ENCODE results near the gene MTUS2.

MTUS2 gene

DNA sequence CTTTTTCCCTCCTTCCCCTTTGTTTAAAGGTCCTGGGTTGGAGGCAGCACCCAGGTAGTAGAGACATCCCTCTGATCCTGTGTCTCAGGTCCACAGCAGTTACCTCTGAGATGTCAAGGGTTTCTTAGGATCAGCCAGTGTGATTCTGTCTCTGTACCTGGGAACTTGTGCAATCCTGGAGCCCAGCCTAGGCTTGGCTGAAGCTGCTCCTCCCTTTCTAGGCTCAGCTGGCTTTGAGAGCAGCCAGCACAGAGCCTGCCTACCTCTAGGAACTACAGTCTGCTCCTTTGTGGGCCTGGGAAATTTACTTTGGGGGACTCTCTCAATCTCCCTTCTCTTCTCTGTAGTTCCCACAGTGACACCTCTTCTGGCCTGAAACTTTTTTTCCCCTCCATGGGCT is 171.6 kb downstream of the MTUS2 start:
- H3K4me1 ChIP-seq: no peaks in the 10 kb centered on the region
- no peaks in the 10 kb centered on the region for H3K9me3 ChIP-seq
- H3K36me3 ChIP-seq (replicated peaks): no peaks in the 10 kb centered on the region
- no peak overlapping the region for H3K4me3 ChIP-seq
- DNase-seq (ENCODE audit: low spot score in 2 of 2): no peak
- no peaks in the 10 kb centered on the region for H3K27me3 ChIP-seq (ENCODE audit: low read depth)
- in situ Hi-C loops (cut with MboI; ENCODE audit: low sequenced_read_pairs): no loop called here

DNA sequence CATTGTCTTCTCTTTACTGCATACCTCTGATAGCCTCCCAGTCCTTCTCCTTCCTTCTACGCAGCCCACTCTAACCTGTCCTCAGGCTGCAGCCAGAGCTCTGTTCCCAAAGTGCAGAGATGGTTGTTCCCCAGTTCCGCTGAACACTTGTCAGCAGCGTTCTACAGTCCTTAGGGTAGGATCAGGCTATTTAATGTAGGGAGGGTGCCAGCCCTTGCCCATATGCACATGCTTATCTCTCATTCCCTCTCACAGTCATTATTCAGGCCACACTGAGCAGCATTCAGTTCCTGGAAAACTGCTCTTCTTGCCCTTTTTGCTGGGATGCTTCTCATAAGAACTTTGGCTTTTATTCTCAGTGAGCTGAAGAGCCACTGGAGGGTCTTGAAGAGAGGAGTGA is 180.7 kb downstream of the MTUS2 start:
- Histone ChIP-seq H3K4me1 (no peaks in the 10 kb centered on the region), H3K36me3 (replicated peaks) (no peaks in the 10 kb centered on the region), H3K9me3 (no peaks in the 10 kb centered on the region), H3K4me3 (no peak overlapping the region), H3K27me3 (ENCODE audit: low read depth) (no peaks in the 10 kb centered on the region)
- in situ Hi-C loops (cut with MboI; ENCODE audit: low sequenced_read_pairs): no loop called here
- DNase-seq (ENCODE audit: low spot score in 2 of 2): no peak

DNA sequence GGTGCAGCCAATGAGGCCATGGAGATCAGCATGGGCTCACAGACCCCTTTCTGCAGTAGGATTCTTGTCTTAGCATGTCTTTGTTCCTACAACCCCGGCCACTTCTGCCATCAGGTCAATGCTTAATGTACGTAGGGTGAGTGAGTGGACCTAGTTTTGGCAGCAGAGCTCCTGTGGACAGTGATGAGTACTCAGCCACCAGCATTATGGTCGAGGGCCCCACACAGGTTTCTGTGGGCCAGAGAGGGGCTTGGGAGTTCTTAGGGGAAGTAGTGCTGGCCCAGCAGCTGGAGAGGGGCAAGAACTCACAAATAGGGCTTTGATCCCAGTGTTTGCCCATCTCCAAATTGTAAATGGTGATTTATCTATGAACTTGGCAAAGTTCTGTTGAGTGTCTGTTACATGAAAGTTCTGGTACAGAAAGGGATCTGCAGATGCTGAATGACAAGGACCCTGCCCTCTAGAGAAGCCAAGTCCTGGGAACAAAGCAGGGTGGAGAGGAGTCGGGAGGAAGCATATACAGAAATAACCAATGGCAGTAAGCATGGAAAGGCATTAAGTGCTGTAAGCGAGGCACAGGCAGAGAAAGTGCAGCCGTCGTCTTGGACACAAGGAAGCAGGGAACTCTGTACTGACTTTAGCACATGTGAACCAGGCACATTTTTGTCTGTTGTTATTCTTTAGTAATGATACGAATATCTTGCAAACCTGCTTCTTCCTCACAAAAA is 185.1 kb downstream of the MTUS2 start:
- H3K4me1 ChIP-seq: no peaks in the 10 kb centered on the region
- no peaks in the 10 kb centered on the region for H3K36me3 ChIP-seq (replicated peaks)
- H3K27me3 ChIP-seq (ENCODE audit: low read depth): no peaks in the 10 kb centered on the region
- no peak overlapping the region for H3K4me3 ChIP-seq
- no peaks in the 10 kb centered on the region for H3K9me3 ChIP-seq
- DNase-seq (ENCODE audit: low spot score in 2 of 2): no peak
- in situ Hi-C loops (cut with MboI; ENCODE audit: low sequenced_read_pairs): no loop called here

DNA sequence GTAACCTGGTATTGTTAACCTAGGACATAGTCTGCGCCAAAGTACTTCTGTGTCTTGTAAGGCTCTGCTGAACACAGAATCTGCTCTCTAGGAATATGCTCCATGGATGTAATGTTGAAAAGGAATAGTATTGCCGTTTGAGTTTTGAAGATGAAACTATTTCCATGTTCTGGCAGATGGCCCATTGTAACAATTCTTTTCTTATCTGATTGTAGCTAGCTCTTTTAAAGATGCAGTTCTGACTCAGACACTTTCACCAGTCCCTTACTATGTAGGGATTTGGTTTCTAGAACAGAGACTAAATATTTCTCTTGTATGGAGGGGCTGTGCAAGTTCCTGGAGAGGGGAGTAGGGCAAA is 185.6 kb downstream of the MTUS2 start:
- Histone ChIP-seq H3K27me3 (ENCODE audit: low read depth) (no peaks in the 10 kb centered on the region), H3K4me3 (no peak overlapping the region), H3K4me1 (no peaks in the 10 kb centered on the region), H3K9me3 (no peaks in the 10 kb centered on the region; the same call in 1 of the 2 replicates), H3K36me3 (replicated peaks) (no peaks in the 10 kb centered on the region)
- in situ Hi-C loops (cut with MboI; ENCODE audit: low sequenced_read_pairs): no loop called here
- DNase-seq (ENCODE audit: low spot score in 2 of 2): no peak

DNA sequence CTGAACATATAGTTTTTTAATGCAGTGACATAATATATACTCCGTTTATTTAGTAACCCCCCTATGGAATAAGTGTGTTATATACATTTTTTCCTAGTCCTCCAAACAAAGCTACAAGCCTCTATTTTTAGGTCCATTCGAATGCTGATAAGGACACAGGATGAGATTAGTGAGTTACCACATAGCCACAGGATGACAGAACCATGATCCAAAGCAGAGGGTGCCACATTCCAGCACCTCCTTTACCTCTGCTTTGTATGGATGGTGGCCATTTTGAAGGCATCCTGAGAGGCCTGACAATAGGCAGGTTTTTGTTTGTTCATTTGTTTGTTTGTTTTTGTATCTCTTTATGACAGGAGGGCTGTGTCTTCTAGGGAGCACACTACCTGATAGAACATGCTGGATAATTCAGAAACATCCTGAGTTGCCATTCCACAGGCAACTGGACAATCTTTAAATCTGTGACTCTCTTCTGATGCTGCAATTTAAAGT is 186.3 kb downstream of the MTUS2 start:
- DNase-seq (ENCODE audit: low spot score in 2 of 2): no peak
- no peaks in the 10 kb centered on the region for H3K4me1 ChIP-seq
- in situ Hi-C loops (cut with MboI; ENCODE audit: low sequenced_read_pairs): no loop called here
- no peak overlapping the region for H3K4me3 ChIP-seq
- no peaks in the 10 kb centered on the region; the same call in 1 of the 2 replicates for H3K9me3 ChIP-seq
- no peaks in the 10 kb centered on the region for H3K27me3 ChIP-seq (ENCODE audit: low read depth)
- H3K36me3 ChIP-seq (replicated peaks): no peaks in the 10 kb centered on the region

DNA sequence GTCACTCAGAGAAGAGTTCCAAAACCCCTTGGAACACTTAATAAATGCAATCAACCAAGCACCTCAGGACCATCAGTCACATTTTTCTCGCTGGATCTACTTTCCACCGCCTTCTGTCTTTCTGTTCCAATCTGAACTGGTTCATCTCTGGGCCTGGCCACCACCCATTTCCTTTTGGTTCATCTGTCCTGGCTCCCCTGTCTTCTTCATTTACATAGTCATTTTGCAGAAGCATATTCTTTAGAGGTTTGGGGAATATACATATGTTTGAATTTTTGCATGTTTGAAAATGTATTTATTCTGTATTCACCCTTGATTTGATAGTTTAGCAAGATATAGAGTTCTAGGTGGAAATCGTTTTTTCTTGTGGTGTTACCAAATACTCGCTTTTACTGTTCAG is 188.2 kb downstream of the MTUS2 start:
- DNase-seq (ENCODE audit: low spot score in 2 of 2): no peak
- Histone ChIP-seq H3K4me1 (no peaks in the 10 kb centered on the region), H3K27me3 (ENCODE audit: low read depth) (no peaks in the 10 kb centered on the region), H3K9me3 (no peaks in the 10 kb centered on the region; the same call in 1 of the 2 replicates), H3K36me3 (replicated peaks) (no peaks in the 10 kb centered on the region), H3K4me3 (no peak overlapping the region)
- in situ Hi-C loops (cut with MboI; ENCODE audit: low sequenced_read_pairs): no loop called here

DNA sequence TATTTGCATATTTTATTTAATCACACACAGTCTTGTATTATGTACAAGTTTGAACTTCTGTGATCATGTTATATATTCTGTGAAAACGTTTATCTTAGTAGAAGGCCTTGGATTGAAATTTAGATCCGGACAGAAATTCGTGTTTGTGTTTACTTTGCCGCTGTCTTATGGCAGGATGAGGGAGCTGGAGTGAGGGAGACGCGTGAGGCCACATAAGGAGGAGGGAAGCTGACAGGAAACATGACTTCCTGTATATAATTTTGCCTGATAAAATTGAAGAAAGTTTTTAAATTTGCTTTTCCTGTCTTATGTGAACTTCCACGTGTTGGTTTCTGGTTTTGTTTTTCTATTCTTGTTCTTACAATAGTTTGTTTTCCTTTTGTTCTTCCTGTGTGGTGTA is 200.2 kb downstream of the MTUS2 start:
- H3K9me3 ChIP-seq: no peaks in the 10 kb centered on the region
- no peaks in the 10 kb centered on the region for H3K27me3 ChIP-seq (ENCODE audit: low read depth)
- H3K4me1 ChIP-seq: no peaks in the 10 kb centered on the region
- no peaks in the 10 kb centered on the region for H3K36me3 ChIP-seq (replicated peaks)
- no peak for DNase-seq (ENCODE audit: low spot score in 2 of 2)
- in situ Hi-C loops (cut with MboI; ENCODE audit: low sequenced_read_pairs): no loop called here
- no peak overlapping the region for H3K4me3 ChIP-seq

DNA sequence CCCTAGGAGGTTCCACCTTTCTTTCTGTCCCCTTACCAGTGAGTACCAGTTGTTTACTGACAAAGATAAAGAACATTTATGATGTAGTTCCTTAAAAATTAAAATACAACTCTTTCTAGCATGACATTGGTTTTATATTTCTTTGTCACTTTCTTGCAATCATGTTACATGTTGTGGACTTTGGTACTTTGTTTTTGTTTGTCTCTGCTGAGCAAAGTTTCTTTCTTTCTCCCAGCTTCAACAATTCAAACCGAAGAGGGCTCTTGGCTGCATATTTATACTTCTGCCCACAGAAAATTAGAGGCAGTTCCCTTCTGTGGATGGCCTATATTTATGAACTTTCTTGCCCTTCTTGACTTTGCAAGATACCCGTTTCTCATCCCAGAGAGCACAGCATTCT is 201.2 kb downstream of the MTUS2 start:
- no peaks in the 10 kb centered on the region for H3K36me3 ChIP-seq (replicated peaks)
- no peak overlapping the region for H3K4me3 ChIP-seq
- in situ Hi-C loops (cut with MboI; ENCODE audit: low sequenced_read_pairs): no loop called here
- H3K4me1 ChIP-seq: no peaks in the 10 kb centered on the region
- no peak for DNase-seq (ENCODE audit: low spot score in 2 of 2)
- H3K27me3 ChIP-seq (ENCODE audit: low read depth): no peaks in the 10 kb centered on the region
- H3K9me3 ChIP-seq: no peaks in the 10 kb centered on the region

DNA sequence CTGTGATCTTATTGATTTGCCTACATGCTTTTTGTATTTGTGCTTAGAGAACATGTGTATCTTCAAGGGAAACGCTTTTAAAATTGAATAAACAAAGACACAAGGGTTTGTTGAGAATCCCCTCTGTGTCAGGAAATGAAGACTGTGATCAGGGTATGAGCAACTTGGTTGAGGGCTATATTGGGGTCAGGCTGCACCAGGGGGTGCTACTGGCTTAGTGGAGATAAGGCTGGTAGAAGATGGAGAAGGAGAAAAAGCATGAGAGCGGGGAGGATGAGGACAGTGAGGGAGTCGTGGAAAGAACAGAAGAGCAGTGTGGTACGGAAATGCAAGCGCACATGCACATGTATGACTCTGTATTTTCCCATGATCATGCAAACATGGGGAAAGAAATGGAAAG is 201.6 kb downstream of the MTUS2 start:
- Histone ChIP-seq H3K27me3 (ENCODE audit: low read depth) (no peaks in the 10 kb centered on the region), H3K36me3 (replicated peaks) (no peaks in the 10 kb centered on the region), H3K4me1 (no peaks in the 10 kb centered on the region), H3K4me3 (no peak overlapping the region), H3K9me3 (no peaks in the 10 kb centered on the region)
- in situ Hi-C loops (cut with MboI; ENCODE audit: low sequenced_read_pairs): no loop called here
- DNase-seq (ENCODE audit: low spot score in 2 of 2): no peak

DNA sequence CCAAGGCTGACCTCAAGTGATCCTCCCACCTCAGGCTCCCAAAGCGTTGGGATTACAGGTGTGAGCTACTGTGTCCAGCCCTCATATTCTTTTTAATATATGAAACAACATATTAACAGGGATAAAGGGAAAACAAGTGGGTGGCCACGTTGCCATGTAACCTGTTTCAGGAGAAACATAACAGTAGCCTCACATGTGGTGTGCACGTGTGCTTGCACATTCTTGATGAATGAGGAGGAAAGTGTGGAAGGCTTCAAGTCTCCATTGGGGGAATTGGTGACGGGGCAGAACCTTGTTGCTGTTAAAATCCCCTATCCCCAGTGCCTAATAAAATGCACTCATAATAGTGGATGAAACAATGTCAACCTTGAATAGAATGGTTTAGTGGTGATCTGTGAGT is 202.3 kb downstream of the MTUS2 start:
- H3K27me3 ChIP-seq (ENCODE audit: low read depth): no peaks in the 10 kb centered on the region
- H3K36me3 ChIP-seq (replicated peaks): no peaks in the 10 kb centered on the region
- no peak for DNase-seq (ENCODE audit: low spot score in 2 of 2)
- H3K4me1 ChIP-seq: no peaks in the 10 kb centered on the region
- H3K9me3 ChIP-seq: no peaks in the 10 kb centered on the region
- H3K4me3 ChIP-seq: no peak overlapping the region
- in situ Hi-C loops (cut with MboI; ENCODE audit: low sequenced_read_pairs): no loop called here

DNA sequence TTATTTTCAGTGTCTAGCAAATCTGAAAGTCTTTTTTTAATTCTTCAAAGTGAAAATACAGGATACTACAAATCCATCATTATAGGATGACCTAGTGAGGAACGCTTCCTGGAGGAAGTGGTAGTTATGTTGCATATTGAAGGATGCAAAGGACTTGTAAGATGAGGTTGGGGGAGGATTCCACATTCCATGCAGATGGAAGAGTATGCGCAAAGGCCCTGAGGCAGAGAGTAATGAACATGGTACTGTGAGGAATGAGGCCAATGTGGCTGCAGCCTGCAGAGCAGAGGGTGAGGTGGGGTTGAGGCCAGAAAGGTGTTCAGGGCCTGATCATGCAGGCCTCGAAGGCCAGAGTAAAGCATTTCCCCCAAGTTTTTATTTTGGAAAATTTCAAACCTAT is 202.8 kb downstream of the MTUS2 start:
- Histone ChIP-seq H3K9me3 (no peaks in the 10 kb centered on the region), H3K36me3 (replicated peaks) (no peaks in the 10 kb centered on the region), H3K27me3 (ENCODE audit: low read depth) (no peaks in the 10 kb centered on the region), H3K4me3 (no peak overlapping the region), H3K4me1 (no peaks in the 10 kb centered on the region)
- DNase-seq (ENCODE audit: low spot score in 2 of 2): no peak
- in situ Hi-C loops (cut with MboI; ENCODE audit: low sequenced_read_pairs): no loop called here

DNA sequence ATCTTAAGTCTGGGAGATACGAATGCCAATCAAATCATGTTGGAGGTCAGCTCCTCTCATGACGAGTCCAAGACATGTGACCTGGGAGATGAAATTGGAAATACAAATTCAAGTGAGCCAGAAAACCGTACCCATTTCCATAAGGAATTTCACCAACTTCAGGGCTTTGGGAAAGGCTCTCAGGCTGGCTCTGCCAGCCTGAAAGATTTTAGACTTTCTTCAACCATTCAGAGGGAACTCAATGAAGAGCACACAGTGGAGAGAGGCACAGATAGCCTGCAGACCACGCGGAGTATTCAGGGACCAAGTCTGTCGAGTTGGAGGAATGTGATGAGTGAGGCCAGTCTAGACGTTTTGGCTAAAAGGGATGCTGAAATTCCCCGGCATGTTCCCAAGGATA is 204.6 kb downstream of the MTUS2 start:
- Histone ChIP-seq H3K4me3 (no peak overlapping the region), H3K9me3 (no peaks in the 10 kb centered on the region), H3K4me1 (no peaks in the 10 kb centered on the region), H3K36me3 (replicated peaks) (no peaks in the 10 kb centered on the region), H3K27me3 (ENCODE audit: low read depth) (no peaks in the 10 kb centered on the region)
- in situ Hi-C loops (cut with MboI; ENCODE audit: low sequenced_read_pairs): no loop called here
- DNase-seq (ENCODE audit: low spot score in 2 of 2): no peak

DNA sequence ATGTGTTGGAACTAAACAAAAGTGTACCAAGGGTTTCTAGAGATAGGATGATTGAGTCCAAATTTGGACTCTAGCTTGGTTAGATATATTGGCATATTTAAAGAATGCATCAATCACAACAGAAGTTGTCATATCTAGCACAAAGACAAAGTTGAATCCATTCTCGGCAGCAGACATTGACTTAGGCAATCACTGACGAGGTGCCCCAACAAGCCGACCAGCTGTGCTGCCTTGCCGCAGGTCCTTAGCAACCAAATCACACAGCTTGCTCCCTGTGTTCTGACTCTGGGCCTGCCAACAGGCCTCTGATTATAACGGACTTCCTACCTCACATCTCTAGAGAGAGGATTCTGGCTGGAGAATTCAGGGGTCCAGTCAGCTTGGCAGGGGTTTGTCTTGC is 208.7 kb downstream of the MTUS2 start:
- Histone ChIP-seq H3K9me3 (no peaks in the 10 kb centered on the region), H3K4me3 (no peak overlapping the region), H3K27me3 (ENCODE audit: low read depth) (no peaks in the 10 kb centered on the region), H3K36me3 (replicated peaks) (no peaks in the 10 kb centered on the region), H3K4me1 (no peaks in the 10 kb centered on the region)
- in situ Hi-C loops (cut with MboI; ENCODE audit: low sequenced_read_pairs): no loop called here
- no peak for DNase-seq (ENCODE audit: low spot score in 2 of 2)

DNA sequence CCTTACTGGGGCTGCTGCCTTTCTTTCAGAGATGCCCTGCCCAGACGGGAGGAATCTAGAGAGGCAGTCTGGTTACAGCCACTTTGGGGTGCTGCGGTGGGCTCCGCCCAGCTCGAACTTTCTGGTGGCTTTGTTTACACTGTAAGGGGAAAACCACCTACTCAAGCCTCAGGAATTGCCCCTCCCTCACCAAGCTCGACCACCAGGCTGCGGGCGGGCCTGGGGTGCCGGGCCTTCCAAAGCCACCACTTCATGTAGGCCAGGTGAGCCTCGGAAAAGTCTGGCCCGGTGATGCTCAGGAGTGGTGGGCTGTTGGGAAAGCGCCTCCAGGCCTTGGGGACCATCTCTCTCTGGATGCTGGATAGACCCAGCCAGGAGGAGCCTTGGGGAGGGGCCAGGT is 218.6 kb downstream of the MTUS2 start:
- H3K4me1 ChIP-seq: no peaks in the 10 kb centered on the region
- no peak overlapping the region for H3K4me3 ChIP-seq
- in situ Hi-C loops (cut with MboI; ENCODE audit: low sequenced_read_pairs): no loop called here
- no peak for DNase-seq (ENCODE audit: low spot score in 2 of 2)
- no peaks in the 10 kb centered on the region for H3K27me3 ChIP-seq (ENCODE audit: low read depth)
- no peaks in the 10 kb centered on the region for H3K9me3 ChIP-seq
- no peaks in the 10 kb centered on the region for H3K36me3 ChIP-seq (replicated peaks)

DNA sequence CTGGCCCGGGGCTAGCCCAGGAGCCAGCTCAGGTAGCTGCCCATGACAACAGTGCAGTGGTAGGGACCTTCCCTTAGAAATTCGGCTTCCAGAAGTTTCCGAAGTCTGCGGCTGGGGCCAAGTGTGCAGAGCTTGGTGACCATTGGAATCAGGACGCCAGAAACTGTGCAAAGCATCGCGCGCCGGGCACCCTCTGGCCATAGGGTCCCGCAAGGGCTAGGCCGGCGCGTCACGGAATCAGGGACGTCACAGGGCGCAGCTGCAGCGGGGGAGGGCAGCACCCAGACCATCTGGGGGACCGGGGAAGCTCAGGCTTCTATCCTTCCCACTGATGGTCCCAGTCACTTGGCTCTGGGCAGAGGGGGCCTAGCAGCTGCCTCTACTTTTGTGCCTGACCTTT is 219.1 kb downstream of the MTUS2 start:
- Histone ChIP-seq H3K4me1 (no peaks in the 10 kb centered on the region), H3K9me3 (no peaks in the 10 kb centered on the region), H3K4me3 (no peak overlapping the region), H3K36me3 (replicated peaks) (no peaks in the 10 kb centered on the region), H3K27me3 (ENCODE audit: low read depth) (no peaks in the 10 kb centered on the region)
- DNase-seq (ENCODE audit: low spot score in 2 of 2): no peak
- in situ Hi-C loops (cut with MboI; ENCODE audit: low sequenced_read_pairs): no loop called here
